HEK293 (cell line): ENCODE data around the gene THSD4.

Source experiments
- CTCF ChIA-PET: fragments of 350-600 bp; formaldehyde crosslinking; extraction: SDS; loops from one replicate; lab custom pipeline; 2021; ENCODE audit warnings: antibody characterized with exemption; lab: Yijun Ruan, JAX
- POLR2A ChIA-PET: fragments of 300-600 bp; formaldehyde crosslinking; extraction: SDS; loops from one replicate; lab custom pipeline; 2020; ENCODE audit warnings: antibody characterized with exemption, inconsistent platforms; lab: Yijun Ruan, JAX
- H3K27ac ChIP-seq: fragments of 200-500 bp; sonication (Bioruptor generic); 2 replicates; pipeline ENCODE4 v1.5.1; 2014; ENCODE audit warnings: low read depth, low read length, control low read depth, inconsistent platforms; ENCODE audit errors: extremely low read depth
- H3K36me3 ChIP-seq, 2 experiments: fragments of 200-500 bp in 1 of 2; sonication (Bioruptor generic) in 1 of 2; 1 replicate in 1 of 2; 2 replicates in 1 of 2; pipeline ENCODE4 v1.5.1; 2014 to 2017; ENCODE audit warnings: inconsistent platforms in 2 of 2, low read length in 2 of 2; ENCODE audit not compliant: control insufficient read depth in 2 of 2, insufficient read depth in 1 of 2
- H3K4me1 ChIP-seq: fragments of 200-500 bp; sonication (Bioruptor generic); 2 replicates; pipeline ENCODE4 v1.5.1; 2014; ENCODE audit warnings: mild to moderate bottlenecking, low read length, inconsistent platforms; ENCODE audit not compliant: control insufficient read depth, insufficient read depth
- H3K4me3 ChIP-seq: 2 replicates; pipeline ENCODE4 v1.5.1; 2011; ENCODE audit warnings: low read depth, mild to moderate bottlenecking, control low read depth, low read length, moderate library complexity
- H3K9me3 ChIP-seq: fragments of 200-500 bp; sonication (Bioruptor generic); 2 replicates; pipeline ENCODE4 v1.5.1; 2014; ENCODE audit warnings: low read depth, low read length, inconsistent platforms; ENCODE audit not compliant: control insufficient read depth, insufficient read depth
- BCL11B ChIP-seq: fragments of 450-650 bp; formaldehyde crosslinking; IDR thresholded peaks from 2 replicates; pipeline ENCODE4 v1.5.1; 2016; ENCODE audit warnings: low read depth, missing biosample characterization, missing genetic modification characterization
- GLI4 ChIP-seq: fragments of 450-650 bp; formaldehyde crosslinking; IDR thresholded peaks from 2 replicates; pipeline ENCODE4 v1.5.1; 2016; ENCODE audit warnings: missing biosample characterization, missing genetic modification characterization
- MEIS1 ChIP-seq: sonication (generic); formaldehyde crosslinking; IDR thresholded peaks from 2 replicates; pipeline ENCODE4 v1.8.1; 2022; ENCODE audit warnings: missing genetic modification reagents, mild to moderate bottlenecking, borderline replicate concordance
- PRDM4 ChIP-seq: fragments of 450-650 bp; formaldehyde crosslinking; IDR thresholded peaks from 2 replicates; pipeline ENCODE4 v1.5.1; 2017; ENCODE audit warnings: missing biosample characterization, missing genetic modification characterization
- ZBTB21 ChIP-seq: fragments of 450-650 bp; formaldehyde crosslinking; IDR thresholded peaks from 2 replicates; pipeline ENCODE4 v1.5.1; 2017; ENCODE audit warnings: missing biosample characterization, missing genetic modification characterization
- ZNF157 ChIP-seq: fragments of 450-650 bp; formaldehyde crosslinking; IDR thresholded peaks from 2 replicates; pipeline ENCODE4 v1.5.1; 2016; ENCODE audit warnings: missing biosample characterization, missing genetic modification characterization
- ZNF23 ChIP-seq: fragments of 450-650 bp; formaldehyde crosslinking; IDR thresholded peaks from 2 replicates; pipeline ENCODE4 v1.5.1; 2016; ENCODE audit warnings: missing biosample characterization, missing genetic modification characterization, borderline replicate concordance
- ZNF248 ChIP-seq: fragments of 450-650 bp; formaldehyde crosslinking; IDR thresholded peaks from 2 replicates; pipeline ENCODE4 v1.5.1; 2017; ENCODE audit warnings: missing biosample characterization, missing genetic modification characterization
- ZNF26 ChIP-seq: fragments of 450-650 bp; formaldehyde crosslinking; IDR thresholded peaks from 2 replicates; pipeline ENCODE4 v1.5.1; 2016; ENCODE audit warnings: missing biosample characterization, missing genetic modification characterization
- ZNF366 ChIP-seq: fragments of 450-650 bp; formaldehyde crosslinking; conservative IDR thresholded peaks from 2 replicates; pipeline ENCODE4 v1.5.1; 2016; ENCODE audit warnings: missing biosample characterization, missing genetic modification characterization
- ZNF585B ChIP-seq: fragments of 450-650 bp; formaldehyde crosslinking; IDR thresholded peaks from 2 replicates; pipeline ENCODE4 v1.5.1; 2016; ENCODE audit warnings: missing biosample characterization, missing genetic modification characterization
- ZNF596 ChIP-seq: fragments of 450-650 bp; IDR thresholded peaks from 2 replicates; pipeline ENCODE4 v1.5.0; 2018; ENCODE audit warnings: missing biosample characterization, mild to moderate bottlenecking, missing genetic modification characterization, moderate library complexity
- ZNF624 ChIP-seq: fragments of 450-650 bp; formaldehyde crosslinking; IDR thresholded peaks from 2 replicates; pipeline ENCODE4 v1.5.1; 2017; ENCODE audit warnings: missing biosample characterization, missing genetic modification characterization
- ZNF639 ChIP-seq: fragments of 450-650 bp; formaldehyde crosslinking; IDR thresholded peaks from 2 replicates; pipeline ENCODE4 v1.5.1; 2016; ENCODE audit warnings: missing biosample characterization, missing genetic modification characterization
- ZNF664 ChIP-seq: fragments of 450-650 bp; formaldehyde crosslinking; IDR thresholded peaks from 2 replicates; pipeline ENCODE4 v1.5.1; 2016; ENCODE audit warnings: missing biosample characterization, missing genetic modification characterization
- ZNF670 ChIP-seq: fragments of 450-650 bp; formaldehyde crosslinking; IDR thresholded peaks from 2 replicates; pipeline ENCODE4 v1.5.1; 2016; ENCODE audit warnings: missing biosample characterization, missing genetic modification characterization, low read depth
- ZSCAN30 ChIP-seq: fragments of 450-650 bp; IDR thresholded peaks from 2 replicates; pipeline ENCODE4 v1.5.1; 2018; ENCODE audit warnings: missing biosample characterization, mild to moderate bottlenecking, missing genetic modification characterization, moderate library complexity
- ZSCAN4 ChIP-seq: fragments of 450-650 bp; formaldehyde crosslinking; IDR thresholded peaks from 2 replicates; pipeline ENCODE4 v1.5.1; 2017; ENCODE audit warnings: missing biosample characterization, missing genetic modification characterization
- TF ChIP-seq, protein P1 (sequence below): fragments of 450-650 bp; formaldehyde crosslinking; IDR thresholded peaks from 2 replicates; pipeline ENCODE4 v1.5.1; 2017; ENCODE audit warnings: missing biosample characterization, mild to moderate bottlenecking, missing genetic modification characterization, moderate library complexity
- TF ChIP-seq, protein P2 (sequence below): fragments of 450-650 bp; IDR thresholded peaks from 2 replicates; pipeline ENCODE4 v1.5.1; 2018; ENCODE audit warnings: missing biosample characterization, missing genetic modification characterization
- TF ChIP-seq, protein P3 (sequence below): fragments of 450-650 bp; formaldehyde crosslinking; IDR thresholded peaks from 2 replicates; pipeline ENCODE4 v1.5.1; 2016; ENCODE audit warnings: missing biosample characterization, missing genetic modification characterization

The THSD4 gene

DNA sequence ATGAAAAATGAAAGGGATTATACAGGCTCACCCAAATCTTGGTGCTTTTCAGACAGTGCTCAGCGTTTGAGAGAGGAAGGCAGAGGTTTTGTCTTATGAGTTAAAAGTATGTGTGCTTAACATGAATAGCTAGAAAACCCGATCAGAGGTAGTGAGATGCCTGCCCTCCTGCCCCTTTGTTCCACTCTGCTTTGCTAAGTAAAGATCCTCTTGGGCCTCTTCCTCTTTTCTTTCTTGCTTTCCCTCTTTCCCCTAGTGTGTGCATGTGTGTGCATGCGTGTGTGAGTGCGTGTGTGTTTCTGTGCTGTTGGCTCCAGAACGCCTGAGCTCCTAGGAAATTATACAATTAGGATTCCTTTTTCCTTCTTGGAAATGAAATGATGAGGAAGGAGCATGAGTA, 433.8 kb downstream of the THSD4 start:
- no peak overlapping the region for H3K27ac ChIP-seq
- H3K4me3 ChIP-seq: no peak overlapping the region
- H3K36me3 ChIP-seq: no peaks in the 10 kb centered on the region
- POLR2A ChIA-PET: no interaction called here
- CTCF ChIA-PET: interaction anchor here (0.6 to 0.8 kb wide), 2 partner anchors 16 to 26 kb away, joined by 3 to 5 read pairs; no protein-coding TSS in a partner anchor
- no peaks in the 10 kb centered on the region for H3K4me1 ChIP-seq
- TF ChIP-seq BCL11B (tag by site-specific recombination) (no peak), ZSCAN4 (tag by site-specific recombination) (0 out of 2 replicates have a peak, but pooled peaks have one; percentile 34)
- no peaks in the 10 kb centered on the region for H3K9me3 ChIP-seq

DNA sequence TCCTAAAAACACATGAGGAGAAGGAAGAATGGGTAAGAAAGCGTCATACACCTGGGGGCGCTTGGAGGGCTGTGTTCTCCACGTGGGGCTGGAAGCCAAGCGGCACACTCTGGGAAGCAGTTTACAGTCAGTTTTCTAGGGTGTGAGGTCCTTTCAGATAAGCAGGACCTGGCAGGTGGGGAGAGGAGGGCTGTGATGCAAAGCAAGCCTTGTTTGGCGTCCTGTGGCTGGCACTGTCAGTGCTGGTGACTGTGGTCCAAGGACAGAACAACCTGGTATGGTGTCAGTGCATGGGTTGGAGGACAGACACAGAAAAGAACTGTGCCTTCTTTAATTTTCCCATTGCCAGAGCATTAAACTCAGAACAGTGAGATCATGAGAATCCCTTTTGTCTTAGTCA, 434.4 kb downstream of the THSD4 start:
- ChIA-PET POLR2A (no interaction called here), CTCF (interaction anchor here (0.8 kb wide), 1 partner anchor 17 kb away, joined by 3 read pairs; no protein-coding TSS in a partner anchor)
- no peak overlapping the region for H3K27ac ChIP-seq
- H3K36me3 ChIP-seq: no peaks in the 10 kb centered on the region
- no peak overlapping the region for H3K4me3 ChIP-seq
- H3K4me1 ChIP-seq: no peaks in the 10 kb centered on the region
- H3K9me3 ChIP-seq: no peaks in the 10 kb centered on the region
- no peak for TF ChIP-seq ZNF26 (tag by site-specific recombination)
- TF ChIP-seq ZNF23 (tag by site-specific recombination): no peak
- TF ChIP-seq ZBTB21 (tag by site-specific recombination): no peak
- no peak for TF ChIP-seq MEIS1
- TF ChIP-seq ZNF157 (tag by site-specific recombination): no peak
- no peak for TF ChIP-seq ZNF596
- TF ChIP-seq, all 188 proteins: peak for 0

- POLR2A ChIA-PET: no interaction called here
- H3K27ac ChIP-seq: no peak overlapping the region
- no peaks in the 10 kb centered on the region for H3K4me1 ChIP-seq
- CTCF ChIA-PET: interaction anchor here (0.6 to 1.2 kb wide), 6 partner anchors 18 to 249 kb away, joined by 3 to 7 read pairs (median 4); no protein-coding TSS in a partner anchor
- no peaks in the 10 kb centered on the region for H3K36me3 ChIP-seq
- H3K9me3 ChIP-seq: no peaks in the 10 kb centered on the region
- no peak overlapping the region for H3K4me3 ChIP-seq
- TF ChIP-seq ZNF624 (tag by site-specific recombination) (no peak), ZNF639 (no peak), GLI4 (tag by site-specific recombination) (no peak), ZNF248 (tag by site-specific recombination) (no peak), ZNF366 (tag by site-specific recombination) (no peak), ZSCAN30 (no peak), ZBTB21 (tag by site-specific recombination) (no peak), ZNF664 (tag by site-specific recombination) (no peak), ZNF585B (tag by site-specific recombination) (no peak), ZNF670 (no peak), PRDM4 (tag by site-specific recombination) (no peak)
- TF ChIP-seq, protein P1, sequence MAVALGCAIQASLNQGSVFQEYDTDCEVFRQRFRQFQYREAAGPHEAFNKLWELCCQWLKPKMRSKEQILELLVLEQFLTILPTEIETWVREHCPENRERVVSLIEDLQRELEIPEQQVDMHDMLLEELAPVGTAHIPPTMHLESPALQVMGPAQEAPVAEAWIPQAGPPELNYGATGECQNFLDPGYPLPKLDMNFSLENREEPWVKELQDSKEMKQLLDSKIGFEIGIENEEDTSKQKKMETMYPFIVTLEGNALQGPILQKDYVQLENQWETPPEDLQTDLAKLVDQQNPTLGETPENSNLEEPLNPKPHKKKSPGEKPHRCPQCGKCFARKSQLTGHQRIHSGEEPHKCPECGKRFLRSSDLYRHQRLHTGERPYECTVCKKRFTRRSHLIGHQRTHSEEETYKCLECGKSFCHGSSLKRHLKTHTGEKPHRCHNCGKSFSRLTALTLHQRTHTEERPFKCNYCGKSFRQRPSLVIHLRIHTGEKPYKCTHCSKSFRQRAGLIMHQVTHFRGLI: no peak
- TF ChIP-seq, protein P2, sequence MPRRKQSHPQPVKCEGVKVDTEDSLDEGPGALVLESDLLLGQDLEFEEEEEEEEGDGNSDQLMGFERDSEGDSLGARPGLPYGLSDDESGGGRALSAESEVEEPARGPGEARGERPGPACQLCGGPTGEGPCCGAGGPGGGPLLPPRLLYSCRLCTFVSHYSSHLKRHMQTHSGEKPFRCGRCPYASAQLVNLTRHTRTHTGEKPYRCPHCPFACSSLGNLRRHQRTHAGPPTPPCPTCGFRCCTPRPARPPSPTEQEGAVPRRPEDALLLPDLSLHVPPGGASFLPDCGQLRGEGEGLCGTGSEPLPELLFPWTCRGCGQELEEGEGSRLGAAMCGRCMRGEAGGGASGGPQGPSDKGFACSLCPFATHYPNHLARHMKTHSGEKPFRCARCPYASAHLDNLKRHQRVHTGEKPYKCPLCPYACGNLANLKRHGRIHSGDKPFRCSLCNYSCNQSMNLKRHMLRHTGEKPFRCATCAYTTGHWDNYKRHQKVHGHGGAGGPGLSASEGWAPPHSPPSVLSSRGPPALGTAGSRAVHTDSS (tag by site-specific recombination): no peak
- TF ChIP-seq, protein P3, sequence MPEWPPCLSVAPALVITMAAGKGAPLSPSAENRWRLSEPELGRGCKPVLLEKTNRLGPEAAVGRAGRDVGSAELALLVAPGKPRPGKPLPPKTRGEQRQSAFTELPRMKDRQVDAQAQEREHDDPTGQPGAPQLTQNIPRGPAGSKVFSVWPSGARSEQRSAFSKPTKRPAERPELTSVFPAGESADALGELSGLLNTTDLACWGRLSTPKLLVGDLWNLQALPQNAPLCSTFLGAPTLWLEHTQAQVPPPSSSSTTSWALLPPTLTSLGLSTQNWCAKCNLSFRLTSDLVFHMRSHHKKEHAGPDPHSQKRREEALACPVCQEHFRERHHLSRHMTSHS: no peak
These were observed 436.3 kb downstream of the THSD4 start for GRCh38 chr15:71551566-71551965.
